GM19397 (cell line): ENCODE results near the gene ENPP5.
"Not testable (repeated sequence)": the region's sequence is repeated elsewhere in the genome, so short reads cannot be mapped to it uniquely, and the experiment has no call there.

Source experiments
- ATAC-seq: cut with Tn5 transposase; IDR thresholded peaks from one replicate; pipeline ENCODE4 v1.9.1; 2021; ENCODE audit warnings: mild to moderate bottlenecking, moderate library complexity; ENCODE audit not compliant: unreplicated experiment

The ENPP5 gene

GRCh38 chr6:46175446-46175845, 4.7 kb upstream of the ENPP5 start:
- ATAC-seq = peak; percentile 56

DNA sequence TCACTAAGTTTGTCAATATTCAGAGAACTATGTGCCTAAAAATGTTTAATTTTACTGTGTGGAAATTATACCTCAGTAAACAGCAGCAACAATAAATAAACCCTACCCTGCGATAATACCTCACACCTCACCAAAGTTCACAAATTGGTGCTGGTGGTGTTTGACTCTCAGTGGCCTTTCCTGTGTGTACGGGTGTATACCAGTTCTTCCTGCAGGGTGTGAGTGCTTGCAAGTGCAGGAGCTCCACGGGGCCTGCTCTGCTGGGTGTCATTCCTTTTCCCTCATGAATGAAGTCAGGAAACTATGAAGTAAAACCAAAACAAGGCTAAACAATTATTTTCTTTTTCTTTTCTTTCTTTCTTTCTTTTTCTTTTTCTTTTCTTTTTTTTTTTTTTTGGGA, 4.1 kb upstream of the ENPP5 start:
- no peak for ATAC-seq

- no peak for ATAC-seq
Observed at GRCh38 chr6:46172176-46172575, 1.4 kb upstream of the ENPP5 start.

DNA sequence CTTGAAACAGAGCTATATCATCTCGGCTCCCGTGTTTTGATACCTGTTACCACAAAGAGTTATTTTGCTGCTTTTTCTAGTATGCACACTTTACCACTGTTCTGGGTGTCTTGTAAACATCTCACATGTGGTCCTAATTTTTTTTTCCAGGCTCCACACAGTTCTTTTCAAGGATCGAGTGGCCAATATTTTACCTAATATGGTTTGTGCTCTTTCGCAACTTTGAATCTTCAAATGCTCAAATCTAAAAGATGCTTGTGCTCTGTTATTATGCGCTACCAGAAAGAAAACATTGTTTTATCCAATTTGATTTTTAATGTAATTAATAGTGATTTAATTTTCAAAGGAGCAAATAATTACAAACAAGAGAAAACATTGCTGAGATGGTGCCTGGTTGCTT, 10.7 kb downstream of the ENPP5 start:
- no peak for ATAC-seq

DNA sequence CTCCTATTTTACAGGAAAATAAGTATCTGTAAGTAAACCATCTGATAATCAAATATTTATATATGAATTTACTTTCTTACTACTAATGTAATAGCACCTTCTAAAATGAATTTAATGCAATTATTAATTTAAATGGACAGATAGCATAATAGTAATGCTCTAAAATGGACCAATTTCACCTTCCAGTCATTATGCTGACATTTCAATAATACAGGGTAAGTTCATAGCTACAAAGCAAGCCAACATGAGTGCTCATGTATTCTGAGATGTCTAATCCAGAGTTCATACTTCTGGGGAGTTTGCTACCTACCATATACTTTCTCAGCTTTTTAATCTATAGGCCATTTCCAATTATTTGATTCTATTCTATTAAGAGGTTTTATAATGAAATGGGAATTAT, 11.6 kb downstream of the ENPP5 start:
- no peak for ATAC-seq

DNA sequence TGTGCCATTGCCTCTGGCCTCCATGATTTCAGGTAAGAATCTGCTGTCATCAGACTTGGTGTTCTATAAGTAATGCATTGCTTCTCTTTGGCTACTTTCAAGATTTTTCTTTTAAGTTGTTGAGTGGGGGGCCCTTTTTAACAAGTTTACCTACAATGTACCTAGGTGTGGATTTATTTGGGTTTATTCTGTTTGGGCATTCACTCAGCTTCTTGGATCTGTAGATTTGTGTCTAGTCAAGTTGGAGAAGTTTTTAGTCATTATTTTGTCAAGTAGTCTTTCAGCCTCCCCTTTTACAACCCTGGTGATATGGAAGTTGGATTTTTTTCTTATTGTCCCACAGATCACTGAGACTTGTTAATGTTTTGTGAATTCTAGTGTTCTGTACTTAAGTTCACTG, 14.1 kb downstream of the ENPP5 start:
- ATAC-seq = no peak

- not testable (repeated sequence) for ATAC-seq
Observed at GRCh38 chr6:46149066-46149465, 21.7 kb downstream of the ENPP5 start.

GRCh38 chr6:46144270-46144669, 26.5 kb downstream of the ENPP5 start:
- no peak for ATAC-seq

- peak; percentile 78 for ATAC-seq
Observed at GRCh38 chr6:46138281-46138680, 32.5 kb downstream of the ENPP5 start.

GRCh38 chr6:46137387-46137786, 33.4 kb downstream of the ENPP5 start:
- ATAC-seq = no peak

DNA sequence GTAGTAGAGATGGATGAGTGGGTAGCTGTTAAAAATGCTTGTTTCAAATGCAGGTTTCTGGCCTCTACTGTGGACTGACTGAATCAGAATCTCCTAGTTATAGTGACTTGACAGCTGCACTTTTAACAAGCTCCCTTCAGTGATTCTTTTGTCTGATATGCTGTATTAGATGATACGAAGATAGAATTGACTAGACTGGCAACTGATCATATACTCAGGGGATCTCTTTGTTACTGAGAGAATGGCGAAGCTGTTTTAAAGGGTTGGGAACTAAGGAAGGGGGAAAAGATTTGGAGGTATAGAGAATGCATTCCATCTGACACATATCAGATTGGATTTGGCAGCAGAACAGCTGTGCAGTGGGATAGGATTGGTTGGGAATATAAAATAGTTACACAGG, 33.9 kb downstream of the ENPP5 start:
- ATAC-seq = no peak

GRCh38 chr6:46135176-46135575, 35.6 kb downstream of the ENPP5 start:
- ATAC-seq = no peak

- ATAC-seq = no peak
Observed at GRCh38 chr6:46134216-46134615, 36.6 kb downstream of the ENPP5 start.

GRCh38 chr6:46131291-46131690, 39.5 kb downstream of the ENPP5 start:
- not testable (repeated sequence) for ATAC-seq

DNA sequence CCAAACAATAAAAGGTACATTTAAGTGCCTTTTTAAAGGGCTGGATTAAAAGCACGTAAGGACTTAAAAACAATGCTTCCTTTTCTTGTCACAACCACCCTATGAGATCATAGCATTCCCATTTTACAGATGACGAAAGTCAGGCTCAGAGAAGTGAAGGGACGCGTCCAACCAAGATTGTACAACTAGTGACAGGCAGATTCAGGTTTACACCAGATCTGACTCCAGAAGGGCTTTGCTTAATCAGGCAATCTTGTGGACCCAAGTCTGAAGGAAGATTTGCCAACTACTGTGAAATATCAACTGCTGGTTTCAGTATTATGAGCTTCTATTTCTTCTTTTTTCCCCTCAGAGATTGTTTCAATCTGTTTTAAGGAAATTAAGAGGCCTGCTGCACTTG, 40.1 kb downstream of the ENPP5 start:
- no peak for ATAC-seq

- ATAC-seq = peak; percentile 99
Observed at GRCh38 chr6:46129629-46130511, 40.9 kb downstream of the ENPP5 start, which contains the start of gene ENPP4. Gene ENPP4 (plus strand): TSS chr6:46129989. CDS start chr6:46139584, 9,595 bp downstream.

DNA sequence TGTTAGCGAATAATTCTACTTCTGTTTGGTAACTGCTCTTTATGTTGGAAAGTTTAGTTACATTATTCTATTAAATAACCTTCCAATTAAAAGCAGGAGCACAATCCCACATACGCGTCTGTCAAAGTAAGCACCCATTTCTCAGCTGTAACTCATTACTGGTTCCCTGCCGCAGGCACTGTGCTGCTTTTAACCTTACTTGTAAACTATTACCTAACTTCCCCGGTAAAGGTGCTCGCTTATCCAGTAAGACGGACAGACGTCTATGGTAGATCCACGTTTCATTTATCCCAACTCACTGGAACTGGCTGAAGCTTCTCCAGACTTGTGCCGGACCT, 41.5 kb downstream of the ENPP5 start:
- ATAC-seq = peak; percentile 0

DNA sequence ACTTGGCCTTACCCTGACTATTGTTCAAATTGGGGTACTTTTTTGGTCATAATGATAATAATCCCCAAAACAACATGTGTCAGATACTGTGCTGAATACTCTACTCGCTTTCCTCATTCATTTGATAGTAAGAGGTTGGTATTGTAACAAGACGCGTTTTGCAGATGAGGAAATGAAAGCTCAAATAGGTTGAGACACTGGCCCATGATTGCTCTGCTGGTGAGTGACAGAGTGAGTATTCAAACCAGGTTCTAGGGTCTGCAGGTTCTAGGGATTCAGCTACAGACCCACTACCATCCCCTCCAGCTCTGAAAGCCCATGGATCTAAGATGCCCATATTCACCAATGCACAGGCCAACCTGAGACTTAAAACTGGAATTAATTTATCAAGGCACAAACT, 42.3 kb downstream of the ENPP5 start:
- no peak for ATAC-seq

- not testable (repeated sequence) for ATAC-seq
Observed at GRCh38 chr6:46119679-46120078, 51.1 kb downstream of the ENPP5 start.

- no peak for ATAC-seq
Observed at GRCh38 chr6:46118836-46119235, 51.9 kb downstream of the ENPP5 start.

DNA sequence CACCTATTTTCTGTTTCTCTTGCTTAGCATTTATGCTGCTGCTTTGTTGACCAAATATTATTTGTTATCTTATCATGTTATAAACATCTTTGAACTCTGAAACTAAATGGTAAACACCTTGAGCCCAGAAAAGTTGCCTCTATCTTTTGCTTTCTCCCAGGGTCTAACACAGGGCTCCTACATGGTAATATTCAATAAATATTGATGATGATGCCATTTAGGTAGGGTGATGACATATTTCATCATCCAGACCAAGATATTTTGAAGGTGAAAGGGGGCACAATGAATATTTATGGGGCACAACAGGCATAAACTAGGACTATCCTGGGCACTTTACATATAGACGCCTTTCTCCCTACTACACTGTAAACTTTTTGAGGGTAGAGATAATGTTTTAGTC, 52.6 kb downstream of the ENPP5 start:
- ATAC-seq = no peak

GRCh38 chr6:46116289-46116688, 54.5 kb downstream of the ENPP5 start:
- no peak for ATAC-seq

GRCh38 chr6:46115634-46116033, 55.1 kb downstream of the ENPP5 start:
- no peak for ATAC-seq
